Middle frontal gyrus (tissue), 1 donor: ENCODE data around the gene SMCP.
A peak's percentile ranks its signal among the peaks of the same experiment; 100 is the strongest.

ENCODE experiments used
- DNase-seq: peaks from one replicate; pipeline ENCODE4 v3.0.0-alpha.2; 2015; ENCODE audit warnings: low spot score; ENCODE audit errors: extremely low spot score

SMCP gene, protein sequence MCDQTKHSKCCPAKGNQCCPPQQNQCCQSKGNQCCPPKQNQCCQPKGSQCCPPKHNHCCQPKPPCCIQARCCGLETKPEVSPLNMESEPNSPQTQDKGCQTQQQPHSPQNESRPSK

DNA sequence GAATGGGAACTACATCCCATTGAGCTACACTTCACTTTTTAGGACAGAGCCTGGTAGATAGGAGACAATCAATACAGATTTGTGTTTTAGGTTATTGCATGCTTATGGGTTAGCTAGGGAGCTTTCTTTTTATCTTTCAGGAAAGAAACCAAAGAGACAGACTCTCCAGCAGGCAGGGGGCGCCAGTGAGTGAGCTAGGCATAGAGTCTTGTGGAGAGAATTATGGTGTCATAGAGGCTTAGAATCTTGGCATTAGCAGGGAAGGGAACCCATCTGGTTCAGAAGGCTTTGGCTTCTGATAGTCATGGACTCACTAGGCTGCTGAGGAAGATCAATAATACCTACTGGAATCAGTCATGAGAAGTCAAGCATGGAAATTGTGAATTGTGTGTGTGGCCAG lies at the start of gene SMCP:
TSS of gene SMCP (plus strand) at position 281 of the 400 bp plus-strand sequence. CDS start 6,101 bp downstream, outside the sequence.
- no peak for DNase-seq

DNA sequence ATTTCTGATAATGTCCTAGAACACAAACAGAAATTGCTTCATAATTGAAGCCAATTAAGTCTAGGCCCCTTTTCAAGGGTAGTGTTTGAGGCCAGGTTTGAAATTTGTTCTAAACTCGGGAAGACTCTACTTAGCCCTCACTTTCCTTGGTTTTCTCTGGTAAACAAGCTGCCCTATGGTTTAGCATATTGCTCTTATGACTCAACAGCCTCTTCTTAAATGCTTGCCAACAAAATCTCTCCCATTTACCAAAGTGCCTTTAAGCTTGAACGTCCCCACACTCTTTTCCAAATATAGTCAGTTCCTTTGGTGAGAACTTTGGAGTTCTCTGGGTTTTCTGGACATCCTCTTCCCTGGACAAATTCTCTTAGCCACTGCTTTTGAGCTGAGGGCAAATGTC lies 41.3 kb upstream of the SMCP start:
- DNase-seq: no peak

DNA sequence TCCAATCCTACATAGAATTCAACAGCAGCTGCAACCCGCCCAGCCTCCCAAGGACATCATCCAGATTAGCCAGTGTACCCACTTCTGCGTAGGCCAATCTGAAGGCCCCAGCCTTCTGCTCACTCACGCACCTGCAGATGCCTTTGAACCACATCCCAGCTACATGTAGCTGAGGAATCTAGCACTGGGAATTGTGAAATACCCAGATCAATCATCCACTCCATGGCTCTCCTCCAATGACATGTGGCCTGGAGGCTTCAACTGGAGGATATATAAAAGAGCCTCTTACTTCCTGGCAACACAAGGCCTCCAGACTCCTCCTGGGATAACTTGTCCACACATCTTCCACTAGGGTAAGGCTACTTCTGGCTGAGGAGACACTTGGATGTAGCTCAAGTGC lies 35.6 kb upstream of the SMCP start, which contains the start of gene LCE6A:
TSS of gene LCE6A (plus strand) at position 301 of the 400 bp plus-strand sequence. CDS start 665 bp downstream, outside the sequence.
- no peak for DNase-seq

DNA sequence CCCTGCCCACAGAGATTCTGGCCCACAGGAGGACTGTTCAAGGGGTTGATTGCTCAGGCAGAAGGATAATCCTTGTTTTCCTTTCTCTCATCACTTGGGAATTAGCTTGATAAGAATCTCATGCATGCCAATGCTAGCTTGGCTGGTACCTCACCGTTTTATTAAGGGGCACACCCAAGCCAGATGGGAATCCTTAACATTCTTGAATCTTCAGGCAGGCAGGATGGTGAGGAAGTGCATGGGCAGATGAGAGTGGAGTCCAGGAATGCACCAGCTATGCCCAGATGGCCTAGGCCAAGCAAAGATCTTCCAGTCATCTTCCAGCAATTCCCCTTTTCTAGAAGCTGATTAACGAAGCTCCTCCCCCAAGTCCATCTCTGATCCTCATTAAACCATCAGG lies 22.5 kb upstream of the SMCP start:
- no peak for DNase-seq

DNA sequence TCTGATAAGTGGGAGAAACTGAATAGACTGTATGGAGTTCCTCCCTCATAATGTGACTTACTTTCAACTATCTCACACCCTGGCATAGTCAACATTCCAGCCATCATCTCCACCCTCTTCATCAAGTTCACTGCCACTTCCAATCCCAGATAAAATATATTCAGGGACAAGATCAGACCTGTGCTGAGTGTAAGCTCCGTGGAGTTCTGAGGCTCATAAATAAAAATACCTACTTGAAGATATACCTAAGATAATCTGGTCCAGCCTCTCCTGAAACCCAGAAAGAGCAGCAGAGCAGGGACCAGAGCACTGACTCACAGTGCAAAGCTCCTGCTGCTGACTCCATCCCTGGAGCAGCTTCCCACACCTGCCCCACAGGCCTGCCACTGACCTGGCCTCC lies 20.1 kb upstream of the SMCP start:
- no peak for DNase-seq

DNA sequence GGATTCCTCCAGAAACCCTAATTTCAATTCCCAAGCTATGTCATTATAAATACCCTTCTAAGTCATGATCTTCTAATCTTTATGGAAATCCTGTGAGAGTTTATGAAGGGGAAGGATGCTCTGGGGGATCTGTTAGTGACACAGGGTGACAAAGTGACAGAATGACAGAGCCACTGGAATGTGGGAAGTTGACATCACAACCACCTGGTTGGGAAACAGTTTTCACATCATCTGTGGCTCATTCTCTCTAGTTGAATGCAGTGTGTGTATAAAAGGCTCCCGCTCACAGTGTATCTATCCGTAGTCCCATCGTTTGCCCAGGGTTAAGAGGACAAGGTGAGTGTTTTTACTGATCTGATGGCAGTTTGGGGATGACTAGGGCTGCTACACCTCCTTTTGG lies 18.4 kb upstream of the SMCP start, which contains the start of gene LCE7A:
TSS of gene LCE7A (plus strand) at position 301 of the 400 bp plus-strand sequence. CDS start 702 bp downstream, outside the sequence.
- no peak for DNase-seq

DNA sequence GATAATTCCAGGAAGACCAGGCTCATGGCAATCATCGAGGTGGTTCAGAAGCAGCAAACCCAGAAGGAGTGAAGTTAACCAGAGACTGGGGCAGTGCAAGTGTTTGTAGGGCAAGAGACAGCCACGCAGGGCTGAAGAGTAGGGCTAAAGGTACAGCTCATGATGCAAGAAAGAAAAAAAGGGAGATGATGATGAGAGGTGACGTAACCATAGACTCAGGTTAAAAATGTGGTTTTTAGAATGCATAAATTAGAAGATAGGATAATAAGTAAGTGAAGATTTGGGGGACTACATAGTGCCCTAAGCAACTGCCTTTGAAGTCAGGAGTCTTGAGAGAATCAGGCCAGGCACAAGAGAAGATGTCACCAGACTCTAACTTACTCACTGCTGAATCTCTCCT lies 18.0 kb upstream of the SMCP start:
- DNase-seq: no peak

DNA sequence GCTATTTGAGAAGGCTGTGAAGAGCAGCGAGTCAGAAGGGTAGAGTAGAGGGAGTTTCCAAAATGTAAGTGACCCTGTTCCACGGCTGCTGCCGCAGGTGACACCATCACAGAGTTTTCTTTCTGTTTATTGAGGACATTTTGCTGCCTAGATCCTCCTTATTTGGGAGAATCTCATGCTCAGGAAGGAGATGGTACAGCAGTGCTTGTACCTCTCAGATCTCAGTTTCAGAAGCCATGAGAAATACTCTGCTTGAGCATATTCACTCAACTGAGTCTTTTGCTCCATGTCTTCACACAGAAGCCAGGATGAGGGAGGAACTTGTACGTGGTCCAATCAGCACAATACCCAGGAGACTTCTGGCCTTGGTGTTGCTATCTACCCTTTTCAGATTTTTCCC lies 16.7 kb upstream of the SMCP start:
- DNase-seq: no peak

DNA sequence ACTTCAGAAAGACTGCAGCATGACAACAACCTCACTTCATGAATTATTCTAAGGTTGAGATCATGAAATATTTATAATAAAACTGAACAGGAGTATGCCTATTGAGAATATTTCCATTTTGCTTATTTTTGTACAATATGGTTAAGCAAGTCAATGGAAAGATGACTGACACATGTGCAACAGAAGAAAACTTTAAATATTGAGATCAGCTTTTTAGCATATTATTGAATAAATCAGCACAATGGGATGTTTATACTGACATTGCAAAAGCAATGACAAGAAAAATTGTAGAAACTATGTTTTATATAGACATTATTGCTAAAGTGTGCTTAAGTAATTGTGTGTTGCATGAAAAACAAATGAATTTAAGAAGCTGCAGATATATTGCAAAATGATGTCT lies 13.7 kb upstream of the SMCP start:
- no peak for DNase-seq

DNA sequence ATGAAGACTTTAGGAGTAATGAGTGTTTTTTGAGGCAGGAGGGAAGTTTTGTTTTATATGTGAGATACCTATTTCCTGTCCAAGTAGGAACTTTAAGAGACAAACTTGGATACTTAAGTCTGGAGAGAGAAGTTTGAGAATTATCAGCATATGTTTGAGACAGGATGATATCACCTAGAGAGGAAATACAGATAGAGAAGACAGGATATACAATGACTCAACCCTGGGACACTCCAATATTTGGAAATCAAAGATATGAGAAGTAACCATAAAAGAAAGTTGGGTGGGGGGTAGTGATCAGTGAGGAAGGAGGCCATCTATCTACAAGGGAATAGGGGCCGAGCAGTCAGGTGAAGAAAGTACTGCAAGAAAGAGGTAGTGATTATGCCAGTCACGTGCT lies 11.8 kb upstream of the SMCP start:
- DNase-seq: no peak

DNA sequence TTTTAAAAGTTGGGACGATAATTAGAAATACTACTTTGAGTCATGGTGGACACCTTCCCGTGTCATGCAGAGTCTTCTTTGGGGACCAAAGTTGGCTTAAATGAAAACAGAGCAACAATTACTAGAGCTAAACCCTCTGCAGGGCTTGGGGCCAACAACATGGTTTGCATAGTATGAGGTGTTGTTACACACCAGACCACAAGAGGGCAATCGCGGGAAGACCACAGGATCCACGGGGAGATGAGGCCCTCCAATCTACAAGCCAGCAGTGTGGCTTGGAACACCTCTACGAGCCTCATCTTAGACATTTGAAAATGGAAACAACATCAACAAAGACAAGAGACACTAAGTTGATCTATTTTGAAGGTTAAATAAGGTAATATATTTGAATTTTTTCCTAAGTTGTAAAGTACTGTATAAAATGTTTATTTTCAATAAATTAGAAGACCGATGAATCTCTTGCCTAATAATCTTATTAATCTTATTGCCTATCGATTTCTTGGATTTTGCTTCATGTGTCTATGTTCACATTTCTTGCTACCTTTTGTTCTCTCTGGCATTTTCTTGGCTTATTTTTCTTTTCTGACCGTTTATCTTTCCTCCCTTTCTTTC lies 8.2 kb upstream of the SMCP start:
- DNase-seq: peak; percentile 33

DNA sequence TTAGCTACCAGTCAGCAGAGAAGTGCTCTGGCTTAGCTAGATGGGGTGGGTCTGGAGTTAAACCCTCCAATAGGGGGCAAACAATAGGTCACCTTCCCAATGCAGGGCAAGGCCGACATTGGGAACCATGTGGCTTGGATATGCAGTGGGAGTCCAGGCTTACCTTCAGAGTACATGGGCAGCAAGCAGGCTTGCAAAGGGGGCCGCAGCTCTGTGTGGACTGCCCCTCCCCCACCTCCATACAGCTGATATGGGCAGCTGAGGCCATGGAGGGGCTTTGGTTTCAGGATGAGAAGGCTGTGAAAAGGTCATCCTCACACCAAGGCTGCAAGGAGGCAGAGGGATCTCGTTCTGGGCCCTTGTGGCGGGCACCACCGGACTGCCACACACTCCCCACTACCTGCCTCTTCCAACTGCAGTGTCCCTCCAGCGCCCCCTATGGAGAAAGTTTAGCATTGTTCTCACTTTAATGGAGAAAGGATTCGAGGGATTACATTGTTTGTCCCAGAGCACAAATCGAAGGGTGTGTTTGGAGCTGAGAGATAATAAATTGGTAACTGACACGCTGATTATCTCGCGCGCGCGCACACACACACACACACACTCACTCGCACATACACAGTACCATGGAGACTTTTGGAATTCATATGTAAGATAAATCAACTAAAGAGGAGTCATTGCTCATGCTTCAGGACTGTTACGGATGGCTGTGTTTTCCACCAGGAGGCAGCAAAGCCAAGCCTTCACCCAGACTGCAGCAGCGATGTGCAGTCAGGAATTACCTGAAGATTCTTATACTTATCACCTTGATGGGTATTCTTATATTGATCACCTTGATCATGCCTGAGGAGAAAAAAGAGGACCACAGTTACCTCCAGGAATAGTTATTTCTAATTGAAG lies 7.0 kb upstream of the SMCP start:
- DNase-seq: no peak

DNA sequence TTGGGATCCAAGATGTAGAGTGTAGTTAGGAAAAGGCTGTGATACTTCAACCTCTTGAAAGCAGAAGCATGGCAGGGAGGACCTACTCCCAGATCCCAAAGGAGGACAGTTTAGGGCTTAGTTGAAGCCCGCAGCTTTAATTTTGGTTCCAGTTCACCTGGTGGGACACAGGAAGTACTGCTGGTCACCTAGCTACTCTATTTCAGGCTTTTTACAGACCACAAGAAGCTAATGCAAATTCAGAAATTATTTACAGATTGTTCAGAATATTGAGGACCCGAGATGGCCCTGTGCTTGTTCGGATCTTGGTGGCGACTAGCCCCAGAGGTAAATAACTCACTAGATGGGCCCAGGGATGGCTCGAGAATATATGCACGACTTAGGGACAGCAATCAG lies 6.4 kb upstream of the SMCP start:
- DNase-seq: no peak

DNA sequence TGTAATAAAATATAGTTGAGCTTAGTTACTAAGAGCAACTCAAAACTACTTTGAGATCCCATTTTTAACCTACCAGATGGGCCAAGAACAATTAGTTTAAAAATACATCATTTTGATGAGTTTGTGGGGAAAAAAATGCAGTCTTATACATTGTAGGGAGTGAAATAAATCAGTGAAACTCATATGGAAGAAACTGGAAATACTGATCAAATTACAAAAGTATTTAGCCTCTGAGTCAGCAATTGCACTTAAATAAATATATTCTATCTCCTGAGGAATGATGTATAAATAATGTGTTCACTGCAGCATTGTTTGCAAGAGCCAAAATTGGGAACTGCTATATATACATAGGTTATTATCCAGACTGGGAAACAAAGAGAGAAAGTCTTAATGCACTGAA lies 4.6 kb upstream of the SMCP start:
- no peak for DNase-seq

DNA sequence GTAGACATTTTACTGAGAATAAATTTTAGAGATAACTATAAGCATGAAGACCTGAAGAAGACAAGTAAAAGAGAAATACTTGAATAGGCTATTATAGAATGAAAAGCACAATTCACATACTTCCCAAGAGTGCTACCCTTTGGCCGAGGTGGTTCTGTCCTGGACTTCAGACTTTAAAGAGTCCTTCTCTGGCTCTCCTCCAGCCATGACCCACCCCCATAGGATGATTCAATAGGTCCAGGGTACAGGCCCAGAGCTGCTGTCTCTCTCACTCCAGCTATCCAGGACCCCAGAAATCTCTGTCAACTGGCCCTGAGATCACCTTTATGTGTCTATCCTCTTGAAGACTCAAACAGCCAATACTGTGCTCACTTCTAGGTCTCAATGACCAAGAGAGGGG lies 1.3 kb upstream of the SMCP start:
- no peak for DNase-seq

DNA sequence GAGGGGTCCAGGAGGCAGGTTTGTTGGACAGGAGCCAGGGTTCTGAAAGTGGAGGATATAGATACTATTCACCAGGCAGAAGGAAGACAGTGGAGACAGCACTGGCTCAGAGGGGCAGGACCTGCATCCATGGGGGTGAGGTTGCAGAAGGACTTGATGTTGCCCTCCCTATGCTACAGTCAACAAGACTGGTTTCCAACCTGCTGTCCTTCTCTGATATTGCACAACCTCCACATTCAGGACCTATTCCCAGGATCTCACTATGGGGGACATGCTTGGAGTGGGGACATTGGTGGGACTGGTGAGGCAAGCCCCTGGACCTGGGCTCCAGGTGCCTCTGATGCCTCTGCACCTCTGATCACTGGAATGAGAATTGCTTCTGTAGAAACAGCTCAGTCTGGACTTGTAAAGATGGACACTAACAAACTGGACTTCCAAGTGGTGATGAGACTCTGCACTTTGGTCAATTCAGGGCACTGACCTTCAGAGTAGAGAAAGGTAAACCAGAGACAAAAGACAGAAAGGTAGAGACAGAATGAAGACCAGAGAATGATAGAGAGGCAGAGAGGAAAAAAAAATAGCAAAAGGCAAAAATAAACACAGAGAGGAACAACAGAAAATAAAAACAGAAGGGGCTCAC lies 1.6 kb downstream of the SMCP start:
- no peak for DNase-seq

DNA sequence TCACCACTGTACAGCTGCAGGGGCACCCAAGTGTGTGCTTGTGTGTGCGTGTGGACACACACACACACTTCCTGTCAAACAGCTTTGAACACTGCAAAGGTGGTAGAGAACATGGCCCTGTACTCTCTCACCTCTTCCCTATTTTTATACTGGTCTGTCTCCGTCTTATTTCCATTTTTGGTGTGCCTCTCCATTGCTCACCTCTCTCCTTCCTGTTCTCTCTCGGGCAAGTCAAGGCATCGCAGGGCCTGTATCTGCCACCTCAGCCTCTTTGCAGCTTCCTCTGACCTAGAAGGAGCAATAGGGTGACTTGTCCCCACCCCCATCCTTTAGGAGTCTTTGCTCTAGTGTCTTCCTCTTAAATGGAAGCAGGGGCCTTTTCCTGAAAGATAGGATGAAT lies 2.2 kb downstream of the SMCP start:
- DNase-seq: no peak

DNA sequence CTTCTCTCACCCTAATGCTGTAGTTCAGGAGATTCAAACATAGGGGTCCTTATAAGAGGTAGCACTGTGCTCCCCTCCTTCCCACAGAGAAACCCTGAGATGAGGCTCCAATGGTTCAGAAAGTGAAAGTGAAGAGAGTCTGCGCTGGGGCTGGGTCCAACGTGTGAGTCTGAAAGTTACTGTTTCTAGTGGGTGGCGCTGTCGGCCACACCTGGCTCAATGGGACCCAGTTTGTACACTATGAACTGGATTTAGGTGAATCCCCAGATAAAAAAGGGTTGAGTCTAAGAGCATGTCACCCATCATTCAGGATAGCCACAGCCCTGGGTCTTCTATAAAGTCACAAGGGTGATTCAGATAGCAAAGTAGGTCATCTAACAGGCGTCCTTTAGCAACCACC lies 2.8 kb downstream of the SMCP start:
- no peak for DNase-seq

DNA sequence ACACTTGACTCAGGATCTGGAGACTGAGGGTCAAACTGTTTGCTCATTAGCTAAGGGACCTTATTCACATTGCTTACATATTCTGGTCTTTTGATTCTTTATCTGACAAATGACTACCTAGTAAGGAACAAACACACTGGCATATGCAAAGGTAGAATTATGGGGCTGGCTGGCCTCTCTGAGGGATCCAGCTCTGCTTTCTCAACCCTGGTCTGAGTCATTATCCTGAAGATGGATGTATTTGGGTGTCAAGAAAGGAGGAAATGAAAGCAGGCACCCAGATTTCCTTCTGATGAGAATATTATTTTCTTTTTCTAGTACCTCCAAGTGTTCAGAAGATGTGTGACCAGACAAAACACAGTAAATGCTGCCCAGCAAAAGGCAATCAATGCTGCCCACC lies 6.0 kb downstream of the SMCP start:
- no peak for DNase-seq

DNA sequence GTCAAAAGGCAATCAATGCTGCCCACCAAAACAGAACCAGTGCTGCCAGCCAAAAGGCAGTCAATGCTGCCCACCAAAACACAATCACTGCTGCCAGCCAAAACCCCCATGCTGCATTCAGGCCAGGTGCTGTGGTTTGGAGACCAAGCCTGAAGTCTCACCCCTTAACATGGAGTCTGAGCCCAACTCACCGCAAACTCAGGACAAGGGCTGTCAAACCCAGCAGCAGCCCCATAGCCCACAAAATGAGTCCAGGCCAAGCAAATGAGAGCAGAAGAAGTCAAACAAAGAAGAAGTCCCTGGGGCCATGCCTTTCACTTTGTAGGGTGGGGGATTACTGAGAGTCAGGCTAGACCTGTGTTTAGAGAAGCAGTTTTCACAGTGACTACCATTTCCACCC lies 6.4 kb downstream of the SMCP start:
- no peak for DNase-seq

DNA sequence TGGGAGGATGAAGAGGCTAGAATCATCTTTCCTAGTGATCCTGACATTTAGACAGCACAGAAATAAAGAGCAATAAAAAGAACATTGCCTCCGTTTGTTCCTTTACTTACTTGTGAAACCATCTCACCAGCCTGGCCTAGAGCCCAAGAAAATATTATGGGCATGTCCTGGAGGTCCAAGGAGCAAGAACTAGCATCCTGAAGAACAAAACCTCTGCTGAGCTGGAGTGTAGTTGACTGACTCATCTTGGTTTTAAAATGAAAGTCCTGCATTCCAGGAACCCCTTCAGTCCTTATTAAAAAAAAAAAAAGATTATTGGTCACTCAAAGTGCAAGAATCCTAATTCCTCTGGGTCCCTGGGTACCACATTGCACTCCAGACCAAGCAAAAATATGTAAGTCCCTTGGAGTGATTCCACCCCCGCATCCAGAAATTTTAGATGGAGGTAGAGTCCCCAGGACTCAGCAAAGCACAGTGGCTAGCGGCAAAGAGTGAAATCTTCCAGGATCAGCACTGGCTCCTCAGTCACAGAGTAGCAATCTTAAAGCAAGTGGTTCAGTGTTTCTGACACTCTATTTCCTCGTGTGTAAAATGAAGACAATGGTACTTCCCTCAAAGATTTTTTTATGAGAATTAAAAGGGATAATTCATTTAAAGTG lies 7.0 kb downstream of the SMCP start:
- DNase-seq: no peak
